HCT116 (cell line): ENCODE data around the gene PRPF40A. TPM values are rescaled to one million over a fixed set of nuclear protein-coding genes. Genes with fewer than 3 reads are reported as not detected.

Source experiments
- ATAC-seq: fragments of 200-7000 bp; cut with Tn5 transposase; 2 replicates; pipeline ENCODE4 v1.9.1; 2020; ENCODE audit warnings: mild to moderate bottlenecking, moderate library complexity
- BruUV-seq: library from RNA; stranded (reverse); fragments of 400-500 nt; replicated peaks from 2 replicates; lab custom pipeline; 2021; lab: Mats Ljungman, UMichigan
- CTCF ChIA-PET: fragments of 300-600 bp; sonication (Branson Sonifier 250); formaldehyde crosslinking; loops from one replicate; lab custom pipeline; 2021; ENCODE audit warnings: antibody characterized with exemption; lab: Charles Lee
- POLR2A ChIA-PET: fragments of 300-600, 350-600 bp; sonication (Branson Sonifier 250); formaldehyde crosslinking; loops from one replicate; lab custom pipeline; 2021; ENCODE audit warnings: antibody characterized with exemption; lab: Charles Lee
- RAD21 ChIA-PET, 2 experiments: fragments of 300-600 bp; sonication (Branson Sonifier 250); formaldehyde crosslinking; loops; one replicate each; lab custom pipeline; 2023; ENCODE audit warnings: low total read pairs in 2 of 2; ENCODE audit not compliant: uncharacterized antibody in 2 of 2, unreplicated experiment in 2 of 2, low non-redundant PET in 1 of 2; lab: Charles Lee
- DNase-seq: peaks from one replicate; pipeline ENCODE4 v3.0.0-alpha.2; 2010; ENCODE audit warnings: low read depth, low spot score
- H2AFZ ChIP-seq: fragments of 200-600 bp; shearing (Covaris generic), sonication (generic); 2 replicates; pipeline ENCODE4 v1.6.1; 2017; ENCODE audit warnings: low read depth, mixed run types, mixed read lengths, antibody characterized with exemption, low read length; ENCODE audit not compliant: poor library complexity, severe bottlenecking
- H3K27ac ChIP-seq: 2 replicates; pipeline ENCODE4 v1.5.1; 2012; ENCODE audit warnings: low read depth, low read length
- H3K27me3 ChIP-seq: fragments of 200-600 bp; sonication (generic); 2 replicates; pipeline ENCODE4 v1.6.1; 2016; ENCODE audit warnings: mixed run types, low read length, mixed read lengths; ENCODE audit not compliant: insufficient read depth
- H3K36me3 ChIP-seq, 2 experiments: fragments of 200-500 bp in 1 of 2; fragments of 200-600 bp in 1 of 2; sonication (Bioruptor generic) in 1 of 2; sonication (generic) in 1 of 2; 2 replicates each; pipeline versions ENCODE4 v1.5.1 to v1.6.1; 2014 to 2016; ENCODE audit warnings: low read length in 2 of 2, inconsistent platforms in 1 of 2, mixed read lengths in 1 of 2, mixed run types in 1 of 2; ENCODE audit not compliant: insufficient read depth in 2 of 2, control insufficient read depth in 1 of 2
- H3K4me1 ChIP-seq, 2 experiments: fragments of 200-600 bp in 1 of 2; sonication (generic) in 1 of 2; 2 replicates each; pipeline versions ENCODE4 v1.5.1 to v1.6.1; 2012 to 2017; ENCODE audit warnings: low read length in 2 of 2, inconsistent platforms in 1 of 2, mild to moderate bottlenecking in 1 of 2, mixed read lengths in 1 of 2, mixed run types in 1 of 2, moderate library complexity in 1 of 2; ENCODE audit not compliant: insufficient read depth in 2 of 2, control insufficient read depth in 1 of 2
- H3K4me2 ChIP-seq: fragments of 200-600 bp; sonication (generic); 2 replicates; pipeline ENCODE4 v1.6.1; 2017; ENCODE audit warnings: mixed run types, low read length, mixed read lengths
- H3K4me3 ChIP-seq, 2 experiments: fragments of 200-600 bp in 1 of 2; sonication (generic) in 1 of 2; replicated peaks in 1 of 2; 2 replicates each; pipeline ENCODE4 v1.5.1; 2011 to 2016; ENCODE audit warnings: low read length in 2 of 2, control low read depth in 1 of 2, low read depth in 1 of 2, mild to moderate bottlenecking in 1 of 2, mixed read lengths in 1 of 2, mixed run types in 1 of 2
- H3K79me2 ChIP-seq: fragments of 200-600 bp; sonication (generic); 2 replicates; pipeline ENCODE4 v1.6.1; 2017; ENCODE audit warnings: mild to moderate bottlenecking, mixed run types, low read length, moderate library complexity, mixed read lengths; ENCODE audit not compliant: insufficient read depth
- H3K9ac ChIP-seq: fragments of 200-600 bp; sonication (generic); 2 replicates; pipeline ENCODE4 v1.6.1; 2016; ENCODE audit warnings: low read length, mixed read lengths
- H3K9me2 ChIP-seq: fragments of 200-600 bp; sonication (generic), shearing (Covaris generic); 2 replicates; pipeline ENCODE4 v1.6.1; 2017; ENCODE audit warnings: mixed run types, mild to moderate bottlenecking, moderate library complexity; ENCODE audit not compliant: insufficient read depth
- H3K9me3 ChIP-seq, 2 experiments: fragments of 200-500 bp in 1 of 2; fragments of 200-600 bp in 1 of 2; sonication (Bioruptor generic) in 1 of 2; sonication (generic) in 1 of 2; 2 replicates each; pipeline ENCODE4 v1.6.1; 2014 to 2017; ENCODE audit warnings: low read length in 2 of 2, mixed read lengths in 2 of 2, inconsistent platforms in 1 of 2, low read depth in 1 of 2, mild to moderate bottlenecking in 1 of 2, mixed run types in 1 of 2, moderate library complexity in 1 of 2; ENCODE audit not compliant: control insufficient read depth in 1 of 2, insufficient read depth in 1 of 2
- H4K20me1 ChIP-seq: fragments of 200-600 bp; sonication (generic), shearing (Covaris generic); 2 replicates; pipeline ENCODE4 v1.6.1; 2017; ENCODE audit warnings: mixed run types, mild to moderate bottlenecking, moderate library complexity; ENCODE audit not compliant: insufficient read depth
- CBX3 ChIP-seq: IDR thresholded peaks from 2 replicates; pipeline ENCODE4 v1.6.1; 2012; ENCODE audit warnings: low read depth
- CEBPB ChIP-seq: IDR thresholded peaks from 2 replicates; pipeline ENCODE4 v1.6.1; 2012; ENCODE audit warnings: low read depth
- ELF1 ChIP-seq: IDR thresholded peaks from 2 replicates; pipeline ENCODE4 v1.6.1; 2012; ENCODE audit warnings: low read depth, borderline replicate concordance
- EZH2 ChIP-seq: fragments of 200-600 bp; sonication (generic); IDR thresholded peaks from 2 replicates; pipeline ENCODE4 v1.6.1; 2017; ENCODE audit warnings: antibody characterized with exemption, mixed run types
- FOSL1 ChIP-seq: IDR thresholded peaks from 2 replicates; pipeline ENCODE4 v1.6.1; 2012; ENCODE audit warnings: low read depth
- POLR2A ChIP-seq: IDR thresholded peaks from 2 replicates; pipeline ENCODE4 v1.7.0; 2011; ENCODE audit warnings: borderline replicate concordance; ENCODE audit not compliant: insufficient read depth, insufficient read length; ENCODE audit errors: extremely low read depth
- RAD21 ChIP-seq: IDR thresholded peaks from 2 replicates; pipeline ENCODE4 v1.6.1; 2012; ENCODE audit warnings: low read depth, mild to moderate bottlenecking
- SIN3A ChIP-seq: IDR thresholded peaks from 2 replicates; pipeline ENCODE4 v1.6.1; 2012; ENCODE audit warnings: low read depth
- SP1 ChIP-seq: IDR thresholded peaks from 2 replicates; pipeline ENCODE4 v1.6.1; 2012; ENCODE audit warnings: low read depth
- SRF ChIP-seq: IDR thresholded peaks from 2 replicates; pipeline ENCODE4 v1.6.1; 2012; ENCODE audit warnings: low read depth
- TCF7L2 ChIP-seq: IDR thresholded peaks from 2 replicates; pipeline ENCODE4 v1.7.0; 2011; ENCODE audit warnings: borderline replicate concordance, inconsistent platforms; ENCODE audit not compliant: insufficient read depth, insufficient read length; ENCODE audit errors: extremely low read depth
- YY1 ChIP-seq: IDR thresholded peaks from 2 replicates; pipeline ENCODE4 v1.6.1; 2011; ENCODE audit warnings: low read length, low read depth, moderate library complexity, mild to moderate bottlenecking; ENCODE audit not compliant: insufficient replicate concordance; ENCODE audit errors: extremely low read depth
- ZNF274 ChIP-seq: fragments of 200-500 bp; sonication (Bioruptor generic); IDR thresholded peaks from 2 replicates; pipeline ENCODE4 v1.6.1; 2014; ENCODE audit warnings: mild to moderate bottlenecking, low read depth, low read length, inconsistent platforms
- intact Hi-C: fragments of 100-400 bp; cut with micrococcal nuclease; formaldehyde crosslinking; loops from 2 replicates; pipeline ENCODE4 v1.10.0; 2022
- total RNA-seq: library from RNA; stranded (reverse); gene quantifications from one replicate; pipeline ENCODE4 v1.2.1, GENCODE V29; 2021; ENCODE audit not compliant: unreplicated experiment
- TF ChIP-seq, protein P1 (sequence below), 3 experiments: fragments of 200-600 bp in 1 of 3; sonication (generic) in 1 of 3; IDR thresholded peaks in 2 of 3; conservative IDR thresholded peaks in 1 of 3; 2 replicates each; pipeline ENCODE4 v1.5.1; 2012 to 2017; ENCODE audit warnings: low read depth in 2 of 3, low read length in 2 of 3, antibody characterized with exemption in 1 of 3, borderline replicate concordance in 1 of 3, control low read depth in 1 of 3, mild to moderate bottlenecking in 1 of 3, mixed read lengths in 1 of 3, mixed run types in 1 of 3, moderate library complexity in 1 of 3; ENCODE audit not compliant: insufficient read depth in 1 of 3
- TF ChIP-seq, protein P2 (sequence below): IDR thresholded peaks from 2 replicates; pipeline ENCODE4 v1.6.1; 2011; ENCODE audit warnings: mild to moderate bottlenecking, low read length, moderate library complexity; ENCODE audit not compliant: insufficient replicate concordance; ENCODE audit errors: extremely low read depth
- TF ChIP-seq, protein P3 (sequence below): IDR thresholded peaks from 2 replicates; pipeline ENCODE4 v1.6.1; 2012; ENCODE audit warnings: low read depth
- TF ChIP-seq, protein P4 (sequence below): IDR thresholded peaks from 2 replicates; pipeline ENCODE4 v1.6.1; 2012

Gene PRPF40A
- total RNA-seq, 1 experiment from 2014 or later, result 171 TPM

DNA sequence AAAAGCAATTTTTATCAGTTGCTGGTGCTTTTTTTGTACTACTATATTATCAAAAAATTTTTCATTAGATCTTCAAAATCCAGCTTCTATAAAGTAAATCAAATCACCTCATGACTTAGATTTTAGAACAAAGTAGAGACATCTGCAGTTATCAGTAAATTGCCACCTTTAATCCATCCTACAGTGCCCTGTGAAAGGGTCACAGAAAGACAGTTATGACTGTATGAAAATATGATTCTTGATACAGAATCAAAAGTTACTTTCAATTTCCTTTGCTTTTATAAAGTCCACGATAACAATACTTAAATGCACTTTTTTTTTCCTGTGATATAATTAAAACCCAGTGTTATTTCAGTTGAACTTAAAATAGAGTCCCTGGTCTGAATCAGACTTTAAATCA, 61.4 kb downstream of the PRPF40A start:
- ChIA-PET POLR2A (no interaction called here), RAD21 (no interaction called here), CTCF (no interaction called here)
- Histone ChIP-seq H2AFZ (no peak overlapping the region), H3K27me3 (no peaks in the 10 kb centered on the region), H3K79me2 (0 out of 2 replicates have a peak, but pooled peaks cover 9% of the 10 kb centered on the region), H3K4me3 (no peak overlapping the region), H3K4me1 (no peaks in the 10 kb centered on the region), H3K27ac (no peak overlapping the region), H3K9ac (no peak overlapping the region), H3K9me3 (no peaks in the 10 kb centered on the region), H3K9me2 (no peaks in the 10 kb centered on the region), H4K20me1 (0 out of 2 replicates have a peak, but pooled peaks cover 4% of the 10 kb centered on the region), H3K36me3 (peaks cover 49 to 51% of the 10 kb centered on the region in 2 experiments), H3K4me2 (no peak overlapping the region)
- intact Hi-C loops, result no loop called here
- DNase-seq (no peak), ATAC-seq (no peak)
- no TSS peak for BruUV-seq
- TF ChIP-seq ZNF274, result no peak
- no peak for TF ChIP-seq SRF
- TF ChIP-seq SP1, result no peak
- TF ChIP-seq ELF1, result no peak
- TF ChIP-seq TCF7L2, result no peak
- no peak for TF ChIP-seq POLR2A
- TF ChIP-seq, protein P1, sequence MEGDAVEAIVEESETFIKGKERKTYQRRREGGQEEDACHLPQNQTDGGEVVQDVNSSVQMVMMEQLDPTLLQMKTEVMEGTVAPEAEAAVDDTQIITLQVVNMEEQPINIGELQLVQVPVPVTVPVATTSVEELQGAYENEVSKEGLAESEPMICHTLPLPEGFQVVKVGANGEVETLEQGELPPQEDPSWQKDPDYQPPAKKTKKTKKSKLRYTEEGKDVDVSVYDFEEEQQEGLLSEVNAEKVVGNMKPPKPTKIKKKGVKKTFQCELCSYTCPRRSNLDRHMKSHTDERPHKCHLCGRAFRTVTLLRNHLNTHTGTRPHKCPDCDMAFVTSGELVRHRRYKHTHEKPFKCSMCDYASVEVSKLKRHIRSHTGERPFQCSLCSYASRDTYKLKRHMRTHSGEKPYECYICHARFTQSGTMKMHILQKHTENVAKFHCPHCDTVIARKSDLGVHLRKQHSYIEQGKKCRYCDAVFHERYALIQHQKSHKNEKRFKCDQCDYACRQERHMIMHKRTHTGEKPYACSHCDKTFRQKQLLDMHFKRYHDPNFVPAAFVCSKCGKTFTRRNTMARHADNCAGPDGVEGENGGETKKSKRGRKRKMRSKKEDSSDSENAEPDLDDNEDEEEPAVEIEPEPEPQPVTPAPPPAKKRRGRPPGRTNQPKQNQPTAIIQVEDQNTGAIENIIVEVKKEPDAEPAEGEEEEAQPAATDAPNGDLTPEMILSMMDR (IDR thresholded peaks at IDR 0.05 in 2 of 3, conservative IDR thresholded peaks at IDR 0.05 in 1 of 3; ENCODE audit: borderline replicate concordance in 1 of 3, insufficient read depth in 1 of 3, low read depth in 2 of 3, low read length in 2 of 3), result no peak
- no peak for TF ChIP-seq CBX3
- no peak for TF ChIP-seq RAD21
- TF ChIP-seq FOSL1, result no peak
- no peak for TF ChIP-seq SIN3A
- TF ChIP-seq, protein P2, sequence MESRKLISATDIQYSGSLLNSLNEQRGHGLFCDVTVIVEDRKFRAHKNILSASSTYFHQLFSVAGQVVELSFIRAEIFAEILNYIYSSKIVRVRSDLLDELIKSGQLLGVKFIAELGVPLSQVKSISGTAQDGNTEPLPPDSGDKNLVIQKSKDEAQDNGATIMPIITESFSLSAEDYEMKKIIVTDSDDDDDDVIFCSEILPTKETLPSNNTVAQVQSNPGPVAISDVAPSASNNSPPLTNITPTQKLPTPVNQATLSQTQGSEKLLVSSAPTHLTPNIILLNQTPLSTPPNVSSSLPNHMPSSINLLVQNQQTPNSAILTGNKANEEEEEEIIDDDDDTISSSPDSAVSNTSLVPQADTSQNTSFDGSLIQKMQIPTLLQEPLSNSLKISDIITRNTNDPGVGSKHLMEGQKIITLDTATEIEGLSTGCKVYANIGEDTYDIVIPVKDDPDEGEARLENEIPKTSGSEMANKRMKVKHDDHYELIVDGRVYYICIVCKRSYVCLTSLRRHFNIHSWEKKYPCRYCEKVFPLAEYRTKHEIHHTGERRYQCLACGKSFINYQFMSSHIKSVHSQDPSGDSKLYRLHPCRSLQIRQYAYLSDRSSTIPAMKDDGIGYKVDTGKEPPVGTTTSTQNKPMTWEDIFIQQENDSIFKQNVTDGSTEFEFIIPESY, result no peak
- TF ChIP-seq, protein P3, sequence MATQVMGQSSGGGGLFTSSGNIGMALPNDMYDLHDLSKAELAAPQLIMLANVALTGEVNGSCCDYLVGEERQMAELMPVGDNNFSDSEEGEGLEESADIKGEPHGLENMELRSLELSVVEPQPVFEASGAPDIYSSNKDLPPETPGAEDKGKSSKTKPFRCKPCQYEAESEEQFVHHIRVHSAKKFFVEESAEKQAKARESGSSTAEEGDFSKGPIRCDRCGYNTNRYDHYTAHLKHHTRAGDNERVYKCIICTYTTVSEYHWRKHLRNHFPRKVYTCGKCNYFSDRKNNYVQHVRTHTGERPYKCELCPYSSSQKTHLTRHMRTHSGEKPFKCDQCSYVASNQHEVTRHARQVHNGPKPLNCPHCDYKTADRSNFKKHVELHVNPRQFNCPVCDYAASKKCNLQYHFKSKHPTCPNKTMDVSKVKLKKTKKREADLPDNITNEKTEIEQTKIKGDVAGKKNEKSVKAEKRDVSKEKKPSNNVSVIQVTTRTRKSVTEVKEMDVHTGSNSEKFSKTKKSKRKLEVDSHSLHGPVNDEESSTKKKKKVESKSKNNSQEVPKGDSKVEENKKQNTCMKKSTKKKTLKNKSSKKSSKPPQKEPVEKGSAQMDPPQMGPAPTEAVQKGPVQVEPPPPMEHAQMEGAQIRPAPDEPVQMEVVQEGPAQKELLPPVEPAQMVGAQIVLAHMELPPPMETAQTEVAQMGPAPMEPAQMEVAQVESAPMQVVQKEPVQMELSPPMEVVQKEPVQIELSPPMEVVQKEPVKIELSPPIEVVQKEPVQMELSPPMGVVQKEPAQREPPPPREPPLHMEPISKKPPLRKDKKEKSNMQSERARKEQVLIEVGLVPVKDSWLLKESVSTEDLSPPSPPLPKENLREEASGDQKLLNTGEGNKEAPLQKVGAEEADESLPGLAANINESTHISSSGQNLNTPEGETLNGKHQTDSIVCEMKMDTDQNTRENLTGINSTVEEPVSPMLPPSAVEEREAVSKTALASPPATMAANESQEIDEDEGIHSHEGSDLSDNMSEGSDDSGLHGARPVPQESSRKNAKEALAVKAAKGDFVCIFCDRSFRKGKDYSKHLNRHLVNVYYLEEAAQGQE, result no peak
- TF ChIP-seq, protein P4, sequence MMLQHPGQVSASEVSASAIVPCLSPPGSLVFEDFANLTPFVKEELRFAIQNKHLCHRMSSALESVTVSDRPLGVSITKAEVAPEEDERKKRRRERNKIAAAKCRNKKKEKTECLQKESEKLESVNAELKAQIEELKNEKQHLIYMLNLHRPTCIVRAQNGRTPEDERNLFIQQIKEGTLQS, result no peak
- no peak for TF ChIP-seq CEBPB
- no peak for TF ChIP-seq YY1
- TF ChIP-seq EZH2, result no peak
